ENCODE data around the gene WDR91.
"Not testable (repeated sequence)": the region's sequence is repeated elsewhere in the genome, so short reads cannot be mapped to it uniquely, and the experiment has no call there.

WDR91 gene

GRCh38 chr7:135246191-135246825 lies 35.0 kb upstream of the WDR91 start:
- WGBS, 2 experiments: 96% methylated on average over 43 of the region's 43 CpGs
- no peak overlapping the region for H3K27ac ChIP-seq (ENCODE audit: insufficient read depth, low read depth, low read length, poor library complexity, severe bottlenecking)
- no peaks in the 10 kb centered on the region for H3K9me3 ChIP-seq (ENCODE audit: control insufficient read depth, low read length)
- no peaks in the 10 kb centered on the region for H3K27me3 ChIP-seq (ENCODE audit: control insufficient read depth, insufficient read depth, low read length, poor library complexity, severe bottlenecking)
- no peaks in the 10 kb centered on the region for H3K36me3 ChIP-seq (ENCODE audit: control insufficient read depth, insufficient read depth, low read length)
- H3K4me1 ChIP-seq (ENCODE audit: control insufficient read depth, insufficient read depth, low read length): no peaks in the 10 kb centered on the region
- H3K4me3 ChIP-seq (ENCODE audit: insufficient read depth, low read depth, low read length): no peak overlapping the region

GRCh38 chr7:135245226-135246190 lies 34.2 kb upstream of the WDR91 start:
- WGBS, 2 experiments: 95 to 96% methylated on average over 9 of the region's 9 CpGs
- Histone ChIP-seq H3K4me1 (ENCODE audit: control insufficient read depth, insufficient read depth, low read length) (no peaks in the 10 kb centered on the region), H3K27ac (ENCODE audit: insufficient read depth, low read depth, low read length, poor library complexity, severe bottlenecking) (no peak overlapping the region), H3K36me3 (ENCODE audit: control insufficient read depth, insufficient read depth, low read length) (no peaks in the 10 kb centered on the region), H3K27me3 (ENCODE audit: control insufficient read depth, insufficient read depth, low read length, poor library complexity, severe bottlenecking) (no peaks in the 10 kb centered on the region), H3K9me3 (ENCODE audit: control insufficient read depth, low read length) (no peaks in the 10 kb centered on the region), H3K4me3 (ENCODE audit: insufficient read depth, low read depth, low read length) (no peak overlapping the region)

GRCh38 chr7:135242096-135242684 lies 30.9 kb upstream of the WDR91 start:
- H3K9me3 ChIP-seq (ENCODE audit: control insufficient read depth, low read length): no peaks in the 10 kb centered on the region
- H3K4me3 ChIP-seq (ENCODE audit: insufficient read depth, low read depth, low read length): no peak overlapping the region
- H3K36me3 ChIP-seq (ENCODE audit: control insufficient read depth, insufficient read depth, low read length): no peaks in the 10 kb centered on the region
- no peaks in the 10 kb centered on the region for H3K27me3 ChIP-seq (ENCODE audit: control insufficient read depth, insufficient read depth, low read length, poor library complexity, severe bottlenecking)
- 83 to 85% methylated on average over 5 of the region's 5 CpGs for WGBS, 2 experiments
- H3K27ac ChIP-seq (ENCODE audit: insufficient read depth, low read depth, low read length, poor library complexity, severe bottlenecking): no peak overlapping the region
- no peaks in the 10 kb centered on the region for H3K4me1 ChIP-seq (ENCODE audit: control insufficient read depth, insufficient read depth, low read length)

GRCh38 chr7:135240441-135240840 lies 29.1 kb upstream of the WDR91 start:
- Histone ChIP-seq H3K27ac (ENCODE audit: insufficient read depth, low read depth, low read length, poor library complexity, severe bottlenecking) (no peak overlapping the region), H3K27me3 (ENCODE audit: control insufficient read depth, insufficient read depth, low read length, poor library complexity, severe bottlenecking) (no peaks in the 10 kb centered on the region), H3K4me3 (ENCODE audit: insufficient read depth, low read depth, low read length) (no peak overlapping the region), H3K36me3 (ENCODE audit: control insufficient read depth, insufficient read depth, low read length) (no peaks in the 10 kb centered on the region), H3K9me3 (ENCODE audit: control insufficient read depth, low read length) (no peaks in the 10 kb centered on the region), H3K4me1 (ENCODE audit: control insufficient read depth, insufficient read depth, low read length) (no peaks in the 10 kb centered on the region)
- 86 to 88% methylated on average over 9 of the region's 9 CpGs for WGBS, 2 experiments

- WGBS, 2 experiments: 84 to 85% methylated on average over 7 of the region's 7 CpGs
- Histone ChIP-seq H3K27me3 (ENCODE audit: control insufficient read depth, insufficient read depth, low read length, poor library complexity, severe bottlenecking) (no peaks in the 10 kb centered on the region), H3K27ac (ENCODE audit: insufficient read depth, low read depth, low read length, poor library complexity, severe bottlenecking) (no peak overlapping the region), H3K4me3 (ENCODE audit: insufficient read depth, low read depth, low read length) (no peak overlapping the region), H3K4me1 (ENCODE audit: control insufficient read depth, insufficient read depth, low read length) (no peaks in the 10 kb centered on the region), H3K9me3 (ENCODE audit: control insufficient read depth, low read length) (no peaks in the 10 kb centered on the region), H3K36me3 (ENCODE audit: control insufficient read depth, insufficient read depth, low read length) (no peaks in the 10 kb centered on the region)
Measured at GRCh38 chr7:135239263-135239662, 27.9 kb upstream of the WDR91 start.

GRCh38 chr7:135238112-135238744 lies 26.9 kb upstream of the WDR91 start:
- Histone ChIP-seq H3K9me3 (ENCODE audit: control insufficient read depth, low read length) (no peaks in the 10 kb centered on the region), H3K36me3 (ENCODE audit: control insufficient read depth, insufficient read depth, low read length) (no peaks in the 10 kb centered on the region), H3K4me3 (ENCODE audit: insufficient read depth, low read depth, low read length) (no peak overlapping the region), H3K4me1 (ENCODE audit: control insufficient read depth, insufficient read depth, low read length) (no peaks in the 10 kb centered on the region), H3K27ac (ENCODE audit: insufficient read depth, low read depth, low read length, poor library complexity, severe bottlenecking) (no peak overlapping the region), H3K27me3 (ENCODE audit: control insufficient read depth, insufficient read depth, low read length, poor library complexity, severe bottlenecking) (no peaks in the 10 kb centered on the region)
- 92 to 95% methylated on average over 11 of the region's 11 CpGs for WGBS, 2 experiments

- no peaks in the 10 kb centered on the region for H3K9me3 ChIP-seq (ENCODE audit: control insufficient read depth, low read length)
- H3K36me3 ChIP-seq (ENCODE audit: control insufficient read depth, insufficient read depth, low read length): no peaks in the 10 kb centered on the region
- no peak overlapping the region for H3K27ac ChIP-seq (ENCODE audit: insufficient read depth, low read depth, low read length, poor library complexity, severe bottlenecking)
- H3K27me3 ChIP-seq (ENCODE audit: control insufficient read depth, insufficient read depth, low read length, poor library complexity, severe bottlenecking): no peaks in the 10 kb centered on the region
- WGBS, 2 experiments: 86 to 91% methylated on average over 2 of the region's 2 CpGs
- no peak overlapping the region for H3K4me3 ChIP-seq (ENCODE audit: insufficient read depth, low read depth, low read length)
- H3K4me1 ChIP-seq (ENCODE audit: control insufficient read depth, insufficient read depth, low read length): no peaks in the 10 kb centered on the region
Measured at GRCh38 chr7:135236727-135237126, 25.4 kb upstream of the WDR91 start.

- WGBS, 2 experiments: 90 to 92% methylated on average over 5 of the region's 5 CpGs
- Histone ChIP-seq H3K4me3 (ENCODE audit: insufficient read depth, low read depth, low read length) (no peak overlapping the region), H3K36me3 (ENCODE audit: control insufficient read depth, insufficient read depth, low read length) (no peaks in the 10 kb centered on the region), H3K27me3 (ENCODE audit: control insufficient read depth, insufficient read depth, low read length, poor library complexity, severe bottlenecking) (no peaks in the 10 kb centered on the region), H3K9me3 (ENCODE audit: control insufficient read depth, low read length) (no peaks in the 10 kb centered on the region), H3K4me1 (ENCODE audit: control insufficient read depth, insufficient read depth, low read length) (no peaks in the 10 kb centered on the region), H3K27ac (ENCODE audit: insufficient read depth, low read depth, low read length, poor library complexity, severe bottlenecking) (no peak overlapping the region)
Measured at GRCh38 chr7:135235841-135236240, 24.5 kb upstream of the WDR91 start.

- H3K4me1 ChIP-seq (ENCODE audit: control insufficient read depth, insufficient read depth, low read length): no peaks in the 10 kb centered on the region
- H3K4me3 ChIP-seq (ENCODE audit: insufficient read depth, low read depth, low read length): no peak overlapping the region
- H3K27ac ChIP-seq (ENCODE audit: insufficient read depth, low read depth, low read length, poor library complexity, severe bottlenecking): no peak overlapping the region
- no peaks in the 10 kb centered on the region for H3K27me3 ChIP-seq (ENCODE audit: control insufficient read depth, insufficient read depth, low read length, poor library complexity, severe bottlenecking)
- 92 to 93% methylated on average over 4 of the region's 4 CpGs for WGBS, 2 experiments
- no peaks in the 10 kb centered on the region for H3K36me3 ChIP-seq (ENCODE audit: control insufficient read depth, insufficient read depth, low read length)
- H3K9me3 ChIP-seq (ENCODE audit: control insufficient read depth, low read length): no peaks in the 10 kb centered on the region
Measured at GRCh38 chr7:135234727-135235126, 23.4 kb upstream of the WDR91 start.

- not testable (repeated sequence) for H3K4me3 ChIP-seq (ENCODE audit: insufficient read depth, low read depth, low read length); H3K4me1 ChIP-seq (ENCODE audit: control insufficient read depth, insufficient read depth, low read length); H3K9me3 ChIP-seq (ENCODE audit: control insufficient read depth, low read length); H3K36me3 ChIP-seq (ENCODE audit: control insufficient read depth, insufficient read depth, low read length); H3K27me3 ChIP-seq (ENCODE audit: control insufficient read depth, insufficient read depth, low read length, poor library complexity, severe bottlenecking); H3K27ac ChIP-seq (ENCODE audit: insufficient read depth, low read depth, low read length, poor library complexity, severe bottlenecking)
- WGBS, 2 experiments: 92 to 94% methylated on average over 14 of the region's 14 CpGs
Measured at GRCh38 chr7:135234095-135234494, 22.8 kb upstream of the WDR91 start.
